SK-N-SH (cell line): ENCODE results near the gene RFX4. TPM values are rescaled to one million over a fixed set of nuclear protein-coding genes. Genes with fewer than 3 reads are reported as not detected.

ENCODE experiments used
- CTCF ChIA-PET: fragments of 300-600, 350-600 bp; formaldehyde crosslinking; extraction: SDS; loops from one replicate; lab custom pipeline; 2021; lab: Yijun Ruan, JAX
- POLR2A ChIA-PET: fragments of 350-600 bp; sonication (Branson Sonifier 250); formaldehyde crosslinking; extraction: SDS; loops from one replicate; lab custom pipeline; 2020; ENCODE audit warnings: antibody characterized with exemption, inconsistent platforms; lab: Yijun Ruan, JAX
- DNase-seq: peaks from one replicate; pipeline ENCODE4 v3.0.0; 2012
- H2AFZ ChIP-seq: fragments of 200-600 bp; sonication (generic); 2 replicates; pipeline ENCODE4 v1.8.1; 2016; ENCODE audit warnings: antibody characterized with exemption, mild to moderate bottlenecking, low read depth
- H3F3A ChIP-seq: fragments of 200-600 bp; sonication (generic); replicated peaks from 2 replicates; pipeline ENCODE3; 2016; ENCODE audit warnings: antibody characterized with exemption, mild to moderate bottlenecking; ENCODE audit not compliant: insufficient read depth
- H3K27ac ChIP-seq, 2 experiments: fragments of 200-500 bp in 1 of 2; fragments of 200-600 bp in 1 of 2; sonication (Bioruptor generic) in 1 of 2; sonication (generic), shearing (Covaris generic) in 1 of 2; 2 replicates each; pipeline versions ENCODE4 v1.5.1 to v1.6.1; 2014 to 2016; ENCODE audit warnings: low read depth in 2 of 2, inconsistent platforms in 1 of 2, low read length in 1 of 2, mild to moderate bottlenecking in 1 of 2, mixed read lengths in 1 of 2
- H3K27me3 ChIP-seq: fragments of 200-600 bp; sonication (generic), shearing (Covaris generic); 2 replicates; pipeline ENCODE4 v1.6.1; 2016; ENCODE audit warnings: mixed run types; ENCODE audit not compliant: insufficient read depth
- H3K36me3 ChIP-seq, 2 experiments: fragments of 200-500 bp in 1 of 2; fragments of 200-600 bp in 1 of 2; sonication (Bioruptor generic) in 1 of 2; sonication (generic) in 1 of 2; replicated peaks in 1 of 2; 2 replicates each; pipeline versions ENCODE3 to v1.5.1; 2014 to 2016; ENCODE audit warnings: low read length in 1 of 2, mild to moderate bottlenecking in 1 of 2; ENCODE audit not compliant: insufficient read depth in 2 of 2, control insufficient read depth in 1 of 2
- H3K4me1 ChIP-seq, 2 experiments: fragments of 200-500 bp in 1 of 2; fragments of 200-600 bp in 1 of 2; sonication (Bioruptor generic) in 1 of 2; sonication (generic), shearing (Covaris generic) in 1 of 2; 2 replicates each; pipeline versions ENCODE4 v1.5.1 to v1.6.1; 2014 to 2016; ENCODE audit warnings: low read depth in 1 of 2, low read length in 1 of 2, mixed run types in 1 of 2; ENCODE audit not compliant: insufficient read depth in 2 of 2, control insufficient read depth in 1 of 2
- H3K4me2 ChIP-seq: fragments of 200-600 bp; sonication (generic), shearing (Covaris generic); 2 replicates; pipeline ENCODE4 v1.6.1; 2017; ENCODE audit warnings: mixed run types
- H3K4me3 ChIP-seq, 2 experiments: fragments of 200-500 bp in 1 of 2; fragments of 200-600 bp in 1 of 2; sonication (Bioruptor generic) in 1 of 2; sonication (generic), shearing (Covaris generic) in 1 of 2; 2 replicates each; pipeline versions ENCODE4 v1.5.1 to v1.8.1; 2014 to 2016; ENCODE audit warnings: low read depth in 2 of 2, inconsistent platforms in 1 of 2, low read length in 1 of 2, mild to moderate bottlenecking in 1 of 2, mixed read lengths in 1 of 2, moderate library complexity in 1 of 2
- H3K79me2 ChIP-seq: fragments of 200-600 bp; sonication (generic); 2 replicates; pipeline ENCODE4 v1.8.1; 2017; ENCODE audit warnings: mild to moderate bottlenecking; ENCODE audit not compliant: insufficient read depth
- H3K9ac ChIP-seq: fragments of 200-600 bp; sonication (generic); 2 replicates; pipeline ENCODE4 v1.6.1; 2017; ENCODE audit warnings: mixed run types
- H3K9me2 ChIP-seq: fragments of 200-600 bp; sonication (generic); 2 replicates; pipeline ENCODE4 v1.6.1; 2017; ENCODE audit warnings: mixed run types
- H3K9me3 ChIP-seq: fragments of 200-600 bp; sonication (generic); 2 replicates; pipeline ENCODE4 v1.6.1; 2017; ENCODE audit warnings: mixed run types, mild to moderate bottlenecking, moderate library complexity
- H4K20me1 ChIP-seq: fragments of 200-600 bp; sonication (generic); 2 replicates; pipeline ENCODE4 v1.6.1; 2017; ENCODE audit warnings: mild to moderate bottlenecking, mixed run types; ENCODE audit not compliant: insufficient read depth
- CHD2 ChIP-seq: fragments of 150-350 bp; IDR thresholded peaks from 2 replicates; pipeline ENCODE4 v1.6.1; 2018; ENCODE audit warnings: low read length; ENCODE audit not compliant: partially characterized antibody
- ELF1 ChIP-seq: IDR thresholded peaks from 2 replicates; pipeline ENCODE4 v1.4.0; 2012
- FOSL2 ChIP-seq: IDR thresholded peaks from 2 replicates; pipeline ENCODE4 v1.4.0; 2012; ENCODE audit warnings: low read depth, mild to moderate bottlenecking, moderate library complexity, borderline replicate concordance
- FOXJ3 ChIP-seq: sonication (generic); formaldehyde crosslinking; IDR thresholded peaks from 2 replicates; pipeline ENCODE4 v1.5.1; 2020; ENCODE audit warnings: mild to moderate bottlenecking, missing genetic modification reagents
- FOXM1 ChIP-seq: IDR thresholded peaks from 2 replicates; pipeline ENCODE4 v1.4.0; 2012; ENCODE audit warnings: low read depth, mild to moderate bottlenecking
- GATA2 ChIP-seq: sonication (generic); formaldehyde crosslinking; IDR thresholded peaks from 2 replicates; pipeline ENCODE4 v1.5.0; 2020; ENCODE audit warnings: mild to moderate bottlenecking, missing genetic modification reagents
- IRF3 ChIP-seq: fragments of 150-350 bp; IDR thresholded peaks from 2 replicates; pipeline ENCODE4 v1.6.1; 2016; ENCODE audit warnings: mild to moderate bottlenecking, low read depth, low read length
- JUND ChIP-seq: IDR thresholded peaks from 2 replicates; pipeline ENCODE4 v1.4.0; 2012
- MAX ChIP-seq: IDR thresholded peaks from 2 replicates; pipeline ENCODE4 v1.4.0; 2012; ENCODE audit warnings: low read depth
- MXI1 ChIP-seq: IDR thresholded peaks from 2 replicates; pipeline ENCODE4 v1.6.1; 2012; ENCODE audit warnings: mild to moderate bottlenecking, low read depth, low read length, improper control_type of control experiment
- POLR2AphosphoS5 ChIP-seq: IDR thresholded peaks from 2 replicates; pipeline ENCODE4 v1.6.1; 2012; ENCODE audit warnings: low read depth, low read length
- RAD21 ChIP-seq: IDR thresholded peaks from 2 replicates; pipeline ENCODE4 v1.6.1; 2012; ENCODE audit warnings: mild to moderate bottlenecking, low read length
- RCOR1 ChIP-seq: fragments of 150-350 bp; IDR thresholded peaks from 2 replicates; pipeline ENCODE4 v1.6.1; 2017; ENCODE audit warnings: antibody characterized with exemption, low read length
- REST ChIP-seq: IDR thresholded peaks from 2 replicates; pipeline ENCODE4 v1.6.1; 2012; ENCODE audit warnings: mild to moderate bottlenecking, low read depth, low read length, moderate library complexity
- RXRA ChIP-seq: IDR thresholded peaks from 2 replicates; pipeline ENCODE4 v1.4.0; 2012; ENCODE audit warnings: low read depth, mild to moderate bottlenecking, borderline replicate concordance
- SMC3 ChIP-seq: IDR thresholded peaks from 2 replicates; pipeline ENCODE4 v1.6.1; 2012; ENCODE audit warnings: low read depth, low read length, improper control_type of control experiment
- TAF1 ChIP-seq: IDR thresholded peaks from 2 replicates; pipeline ENCODE4 v1.6.1; 2012; ENCODE audit warnings: low read depth, mild to moderate bottlenecking, low read length, moderate library complexity, borderline replicate concordance
- TCF12 ChIP-seq: IDR thresholded peaks from 2 replicates; pipeline ENCODE4 v1.4.0; 2012
- USF1 ChIP-seq: IDR thresholded peaks from 2 replicates; pipeline ENCODE4 v1.4.0; 2012; ENCODE audit warnings: low read depth, borderline replicate concordance
- USF2 ChIP-seq: fragments of 150-350 bp; IDR thresholded peaks from 2 replicates; pipeline ENCODE4 v1.6.1; 2017; ENCODE audit warnings: antibody characterized with exemption, low read length, low read depth, borderline replicate concordance
- YY1 ChIP-seq: IDR thresholded peaks from 2 replicates; pipeline ENCODE4 v1.4.0; 2012; ENCODE audit warnings: low read depth, mild to moderate bottlenecking
- ZBTB33 ChIP-seq: IDR thresholded peaks from 2 replicates; pipeline ENCODE4 v1.4.0; 2012; ENCODE audit warnings: low read depth, borderline replicate concordance
- WGBS: methylation state at CpG from one replicate; pipeline ENCODE4 v1.1.6; 2017; ENCODE audit warnings: low lambda C conversion rate; 5-methylcytosine and 5-hydroxymethylcytosine counted together
- polyA plus RNA-seq, 3 experiments: library from polyadenylated mRNA; depleted of rRNA; stranded (reverse); fragments of >200 nt; gene quantifications; 2 replicates each; pipeline ENCODE4 v1.2.3, GENCODE V29; 2012

Gene RFX4
- polyA plus RNA-seq, 1 of the 3 experiments (the other 2 are of a cell fraction) = not detected

GRCh38 chr12:106648736-106649135 lies 65.9 kb downstream of the RFX4 start:
- no peak overlapping the region for H3K4me3 ChIP-seq
- 57% methylated on average over 2 of the region's 2 CpGs for WGBS
- CTCF ChIA-PET = no interaction called here
- H3K4me2 ChIP-seq = no peak overlapping the region
- DNase-seq = no peak
- no peak overlapping the region for H3K27ac ChIP-seq
- no peaks in the 10 kb centered on the region for H3K27me3 ChIP-seq
- no peaks in the 10 kb centered on the region for H3F3A ChIP-seq
- no peaks in the 10 kb centered on the region for H3K79me2 ChIP-seq
- no peaks in the 10 kb centered on the region for H3K36me3 ChIP-seq
- POLR2A ChIA-PET = no interaction called here
- H3K9ac ChIP-seq = no peak overlapping the region
- H3K9me3 ChIP-seq = no peaks in the 10 kb centered on the region
- H3K4me1 ChIP-seq = no peaks in the 10 kb centered on the region
- no peak overlapping the region for H2AFZ ChIP-seq
- H4K20me1 ChIP-seq = no peaks in the 10 kb centered on the region
- TF ChIP-seq USF2 (no peak), POLR2AphosphoS5 (no peak), ZBTB33 (no peak), ELF1 (no peak), RXRA (no peak)
- H3K9me2 ChIP-seq = no peaks in the 10 kb centered on the region

- Histone ChIP-seq H3F3A (no peaks in the 10 kb centered on the region), H3K9me2 (no peaks in the 10 kb centered on the region), H3K79me2 (no peaks in the 10 kb centered on the region), H3K4me3 (no peak overlapping the region), H3K27me3 (no peaks in the 10 kb centered on the region), H3K9me3 (no peaks in the 10 kb centered on the region), H2AFZ (no peak overlapping the region), H3K27ac (no peak overlapping the region), H3K36me3 (no peaks in the 10 kb centered on the region), H3K9ac (no peak overlapping the region), H3K4me1 (no peaks in the 10 kb centered on the region), H4K20me1 (no peaks in the 10 kb centered on the region), H3K4me2 (no peak overlapping the region)
- DNase-seq = no peak
- CTCF ChIA-PET = no interaction called here
- POLR2A ChIA-PET = no interaction called here
- 93% methylated on average over 2 of the region's 2 CpGs for WGBS
- TF ChIP-seq FOSL2 = no peak
- no peak for TF ChIP-seq USF1
- TF ChIP-seq IRF3 = no peak
- no peak for TF ChIP-seq FOXJ3 (CRISPR knock-in tag)
- no peak for TF ChIP-seq RXRA
- TF ChIP-seq YY1 = no peak
- no peak for TF ChIP-seq SMC3
- no peak for TF ChIP-seq RAD21
- TF ChIP-seq POLR2AphosphoS5 = no peak
- TF ChIP-seq GATA2 (CRISPR knock-in tag) = no peak
- no peak for TF ChIP-seq ELF1
- TF ChIP-seq TCF12 = no peak
- no peak for TF ChIP-seq REST
- no peak for TF ChIP-seq MXI1
- no peak for TF ChIP-seq CHD2
- no peak for TF ChIP-seq MAX
- TF ChIP-seq FOXM1 = no peak
- no peak for TF ChIP-seq JUND
- TF ChIP-seq TAF1 = no peak
- TF ChIP-seq RCOR1 = no peak
Measured at GRCh38 chr12:106651552-106651951, 68.7 kb downstream of the RFX4 start.
